Measurements from ENCODE around the gene RPL22L1. TPM values are rescaled to one million over a fixed set of nuclear protein-coding genes. Genes with fewer than 3 reads are reported as not detected.

RPL22L1 gene
- polyA plus RNA-seq, 2 of the 4 experiments (the other 2 are of a cell fraction) = 258 to 309 TPM

- TF ChIP-seq, protein P1, sequence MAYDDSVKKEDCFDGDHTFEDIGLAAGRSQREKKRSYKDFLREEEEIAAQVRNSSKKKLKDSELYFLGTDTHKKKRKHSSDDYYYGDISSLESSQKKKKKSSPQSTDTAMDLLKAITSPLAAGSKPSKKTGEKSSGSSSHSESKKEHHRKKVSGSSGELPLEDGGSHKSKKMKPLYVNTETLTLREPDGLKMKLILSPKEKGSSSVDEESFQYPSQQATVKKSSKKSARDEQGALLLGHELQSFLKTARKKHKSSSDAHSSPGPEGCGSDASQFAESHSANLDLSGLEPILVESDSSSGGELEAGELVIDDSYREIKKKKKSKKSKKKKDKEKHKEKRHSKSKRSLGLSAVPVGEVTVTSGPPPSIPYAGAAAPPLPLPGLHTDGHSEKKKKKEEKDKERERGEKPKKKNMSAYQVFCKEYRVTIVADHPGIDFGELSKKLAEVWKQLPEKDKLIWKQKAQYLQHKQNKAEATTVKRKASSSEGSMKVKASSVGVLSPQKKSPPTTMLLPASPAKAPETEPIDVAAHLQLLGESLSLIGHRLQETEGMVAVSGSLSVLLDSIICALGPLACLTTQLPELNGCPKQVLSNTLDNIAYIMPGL (CRISPR knock-in tag; IDR thresholded peaks at IDR 0.05; ENCODE audit: borderline replicate concordance) = no peak
- TF ChIP-seq PHF8 (IDR thresholded peaks at IDR 0.05; ENCODE audit: borderline replicate concordance, low read depth) = peak; percentile 79
- TF ChIP-seq CBX2 (IDR thresholded peaks at IDR 0.05; ENCODE audit: borderline replicate concordance, low read depth) = no peak
- peak; percentile 66 for TF ChIP-seq KDM5A (IDR thresholded peaks at IDR 0.05)
- TF ChIP-seq TFCP2L1 (CRISPR knock-in tag; IDR thresholded peaks at IDR 0.05) = 0 out of 2 replicates have a peak, but pooled peaks have one; percentile 16
- TF ChIP-seq ZNF302 (CRISPR knock-in tag; IDR thresholded peaks at IDR 0.05) = no peak
- no peak for TF ChIP-seq SMC3 (IDR thresholded peaks at IDR 0.05)
- TF ChIP-seq GATA3 (IDR thresholded peaks at IDR 0.05; ENCODE audit: borderline replicate concordance) = no peak
- TF ChIP-seq, protein P2, sequence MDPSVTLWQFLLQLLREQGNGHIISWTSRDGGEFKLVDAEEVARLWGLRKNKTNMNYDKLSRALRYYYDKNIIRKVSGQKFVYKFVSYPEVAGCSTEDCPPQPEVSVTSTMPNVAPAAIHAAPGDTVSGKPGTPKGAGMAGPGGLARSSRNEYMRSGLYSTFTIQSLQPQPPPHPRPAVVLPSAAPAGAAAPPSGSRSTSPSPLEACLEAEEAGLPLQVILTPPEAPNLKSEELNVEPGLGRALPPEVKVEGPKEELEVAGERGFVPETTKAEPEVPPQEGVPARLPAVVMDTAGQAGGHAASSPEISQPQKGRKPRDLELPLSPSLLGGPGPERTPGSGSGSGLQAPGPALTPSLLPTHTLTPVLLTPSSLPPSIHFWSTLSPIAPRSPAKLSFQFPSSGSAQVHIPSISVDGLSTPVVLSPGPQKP (IDR thresholded peaks at IDR 0.05; ENCODE audit: low read depth, low read length) = no peak
- no peak for TF ChIP-seq HOXB13 (CRISPR knock-in tag; IDR thresholded peaks at IDR 0.05; ENCODE audit: low read depth)
- no peak for TF ChIP-seq FOXS1 (CRISPR knock-in tag; IDR thresholded peaks at IDR 0.05)
- no peak for TF ChIP-seq FOSB (CRISPR knock-in tag; IDR thresholded peaks at IDR 0.05)
- no peak for TF ChIP-seq CEBPB (IDR thresholded peaks at IDR 0.05)
- TF ChIP-seq RARB (CRISPR knock-in tag; IDR thresholded peaks at IDR 0.05) = no peak; the same call in 1 of the 2 replicates
- 0 out of 2 replicates have a peak, but pooled peaks have one; percentile 41 for TF ChIP-seq PBX3 (IDR thresholded peaks at IDR 0.05)
- peak; percentile 92 for TF ChIP-seq MYC (IDR thresholded peaks at IDR 0.05; ENCODE audit: borderline replicate concordance, low read length)
- TF ChIP-seq ZC3H11A (IDR thresholded peaks at IDR 0.05) = no peak
- no peak; the same call in none of the 2 replicates for TF ChIP-seq REST (IDR thresholded peaks at IDR 0.05)
- TF ChIP-seq JUN (IDR thresholded peaks at IDR 0.05) = peak; percentile 94 to 97
- no peak for TF ChIP-seq RFX5 (IDR thresholded peaks at IDR 0.05)
- no peak for TF ChIP-seq POLR2AphosphoS2 (conservative IDR thresholded peaks at IDR 0.05; ENCODE audit: low read length)
- TF ChIP-seq ZFP36 (IDR thresholded peaks at IDR 0.05; ENCODE audit: borderline replicate concordance, partially characterized antibody) = no peak
- TF ChIP-seq HDAC2 (IDR thresholded peaks at IDR 0.05) = no peak
- no peak for TF ChIP-seq HOXB5 (CRISPR knock-in tag; IDR thresholded peaks at IDR 0.05)
- no peak for TF ChIP-seq CBX8 (IDR thresholded peaks at IDR 0.05)
Observed at GRCh38 chr3:170869645-170870593, at the start of gene RPL22L1 (continued).

All from A549 (cell line).